Neural cell (in vitro differentiated cells): ENCODE measurements around the gene NSFL1C. TPM values are rescaled to one million over a fixed set of nuclear protein-coding genes. Genes with fewer than 3 reads are reported as not detected.

Experiments
- H2AFZ ChIP-seq: fragments of 200-600, 300-800 bp; sonication (generic), shearing (Covaris generic); 2 replicates; pipeline ENCODE4 v1.6.0; 2014; ENCODE audit warnings: low read depth, mild to moderate bottlenecking, antibody characterized with exemption, low read length, moderate library complexity
- H3F3A ChIP-seq: fragments of 200-600 bp; shearing (Covaris generic); 2 replicates; pipeline ENCODE4 v1.6.1; 2016; ENCODE audit warnings: mild to moderate bottlenecking, moderate library complexity, mixed read lengths, antibody characterized with exemption, low read length; ENCODE audit not compliant: insufficient read depth, poor library complexity, severe bottlenecking
- H3K27ac ChIP-seq: fragments of 200-600, 300-800 bp; sonication (generic), shearing (Covaris generic); 2 replicates; pipeline ENCODE4 v1.5.1; 2014; ENCODE audit warnings: mild to moderate bottlenecking, low read length, moderate library complexity
- H3K27me3 ChIP-seq: fragments of 300-800, 200-600 bp; sonication (generic), shearing (Covaris generic); 2 replicates; pipeline ENCODE4 v1.6.0; 2014; ENCODE audit warnings: mild to moderate bottlenecking, low read depth, low read length, moderate library complexity; ENCODE audit not compliant: insufficient read depth
- H3K36me3 ChIP-seq: fragments of 300-800, 200-600 bp; sonication (generic), shearing (Covaris generic); 2 replicates; pipeline ENCODE4 v1.5.1; 2014; ENCODE audit warnings: mild to moderate bottlenecking, antibody characterized with exemption, low read length, moderate library complexity; ENCODE audit not compliant: insufficient read depth
- H3K4me2 ChIP-seq: fragments of 300-800, 200-600 bp; sonication (generic), shearing (Covaris generic); 2 replicates; pipeline ENCODE4 v1.6.0; 2014; ENCODE audit warnings: mild to moderate bottlenecking, low read length
- H3K4me3 ChIP-seq: fragments of 300-800, 200-600 bp; sonication (generic), shearing (Covaris generic); 2 replicates; pipeline ENCODE4 v1.5.1; 2014; ENCODE audit warnings: mild to moderate bottlenecking, low read length, moderate library complexity
- H3K79me2 ChIP-seq: fragments of 200-600 bp; shearing (Covaris generic); replicated peaks from 2 replicates; pipeline ENCODE4 v1.6.0; 2014; ENCODE audit warnings: mild to moderate bottlenecking, low read length, moderate library complexity; ENCODE audit not compliant: insufficient read depth
- H3K9ac ChIP-seq: fragments of 300-800, 200-600 bp; sonication (generic), shearing (Covaris generic); 2 replicates; pipeline ENCODE4 v1.6.1; 2016; ENCODE audit warnings: mild to moderate bottlenecking, low read length, mixed read lengths
- H3K9me2 ChIP-seq: fragments of 200-600 bp; shearing (Covaris generic); 2 replicates; pipeline ENCODE4 v1.6.1; 2016; ENCODE audit warnings: mild to moderate bottlenecking, low read length, mixed read lengths; ENCODE audit not compliant: insufficient read depth
- H3K9me3 ChIP-seq: fragments of 200-600, 300-800 bp; sonication (generic), shearing (Covaris generic); 2 replicates; pipeline ENCODE4 v1.6.1; 2016; ENCODE audit warnings: mild to moderate bottlenecking, mixed run types, low read length, moderate library complexity, mixed read lengths
- H4K20me1 ChIP-seq: fragments of 200-600 bp; shearing (Covaris generic); 2 replicates; pipeline ENCODE4 v1.6.1; 2016; ENCODE audit warnings: mild to moderate bottlenecking, mixed run types; ENCODE audit not compliant: insufficient read depth
- CTCF ChIP-seq: fragments of 450-650 bp; IDR thresholded peaks from 2 replicates; pipeline ENCODE4 v1.5.1; 2014; ENCODE audit warnings: antibody characterized with exemption, mild to moderate bottlenecking, moderate library complexity; ENCODE audit not compliant: poor library complexity, severe bottlenecking
- EP300 ChIP-seq: fragments of 450-650 bp; conservative IDR thresholded peaks from 2 replicates; pipeline ENCODE4 v1.6.1; 2014; ENCODE audit warnings: antibody characterized with exemption, mild to moderate bottlenecking, moderate library complexity; ENCODE audit not compliant: poor library complexity, severe bottlenecking
- EZH2 ChIP-seq: fragments of 200-600, 300-800 bp; shearing (Covaris generic), sonication (generic); IDR thresholded peaks from 2 replicates; pipeline ENCODE4 v1.6.1; 2014; ENCODE audit warnings: antibody characterized with exemption, low read length, borderline replicate concordance, mild to moderate bottlenecking; ENCODE audit not compliant: insufficient read depth, poor library complexity, severe bottlenecking
- MXI1 ChIP-seq: fragments of 450-650 bp; conservative IDR thresholded peaks from 2 replicates; pipeline ENCODE4 v1.6.1; 2014; ENCODE audit warnings: antibody characterized with exemption, mild to moderate bottlenecking; ENCODE audit not compliant: poor library complexity, severe bottlenecking
- POLR2AphosphoS5 ChIP-seq: IDR thresholded peaks from 2 replicates; pipeline ENCODE4 v1.6.1; 2012
- RAD21 ChIP-seq: fragments of 450-650 bp; conservative IDR thresholded peaks from 2 replicates; pipeline ENCODE4 v1.6.1; 2014; ENCODE audit warnings: antibody characterized with exemption, mild to moderate bottlenecking, moderate library complexity
- SMC3 ChIP-seq: fragments of 450-650 bp; conservative IDR thresholded peaks from 2 replicates; pipeline ENCODE4 v1.6.1; 2014; ENCODE audit warnings: antibody characterized with exemption, mild to moderate bottlenecking, moderate library complexity; ENCODE audit not compliant: poor library complexity
- TAF1 ChIP-seq: IDR thresholded peaks from 2 replicates; pipeline ENCODE4 v1.6.1; 2012; ENCODE audit warnings: low read depth
- polyA plus RNA-seq: library from polyadenylated mRNA; depleted of rRNA; stranded (reverse); fragments of >200 nt; gene quantifications from 2 replicates; pipeline ENCODE4 v1.2.3, GENCODE V29; 2014
- TF ChIP-seq, protein P1 (sequence below): IDR thresholded peaks from 2 replicates; pipeline ENCODE4 v1.6.1; 2012; ENCODE audit warnings: borderline replicate concordance

The NSFL1C gene
- polyA plus RNA-seq, 1 donor from 2014 or later: 48.7 TPM

GRCh38 chr20:1396264-1396663 lies 70.4 kb downstream of the NSFL1C start:
- Histone ChIP-seq H4K20me1 (no peaks in the 10 kb centered on the region), H2AFZ (no peak overlapping the region), H3K4me3 (no peak overlapping the region), H3K79me2 (peaks cover 15% of the 10 kb centered on the region), H3K4me2 (no peak overlapping the region), H3K9ac (no peak overlapping the region), H3K27me3 (peaks cover 17% of the 10 kb centered on the region), H3K9me3 (no peaks in the 10 kb centered on the region), H3K27ac (no peak overlapping the region), H3K9me2 (no peaks in the 10 kb centered on the region), H3K36me3 (no peaks in the 10 kb centered on the region), H3F3A (no peaks in the 10 kb centered on the region)
- TF ChIP-seq SMC3 (no peak), RAD21 (no peak), EZH2 (no peak), EP300 (no peak), MXI1 (no peak), POLR2AphosphoS5 (no peak), CTCF (no peak), TAF1 (no peak)
- TF ChIP-seq, protein P1, sequence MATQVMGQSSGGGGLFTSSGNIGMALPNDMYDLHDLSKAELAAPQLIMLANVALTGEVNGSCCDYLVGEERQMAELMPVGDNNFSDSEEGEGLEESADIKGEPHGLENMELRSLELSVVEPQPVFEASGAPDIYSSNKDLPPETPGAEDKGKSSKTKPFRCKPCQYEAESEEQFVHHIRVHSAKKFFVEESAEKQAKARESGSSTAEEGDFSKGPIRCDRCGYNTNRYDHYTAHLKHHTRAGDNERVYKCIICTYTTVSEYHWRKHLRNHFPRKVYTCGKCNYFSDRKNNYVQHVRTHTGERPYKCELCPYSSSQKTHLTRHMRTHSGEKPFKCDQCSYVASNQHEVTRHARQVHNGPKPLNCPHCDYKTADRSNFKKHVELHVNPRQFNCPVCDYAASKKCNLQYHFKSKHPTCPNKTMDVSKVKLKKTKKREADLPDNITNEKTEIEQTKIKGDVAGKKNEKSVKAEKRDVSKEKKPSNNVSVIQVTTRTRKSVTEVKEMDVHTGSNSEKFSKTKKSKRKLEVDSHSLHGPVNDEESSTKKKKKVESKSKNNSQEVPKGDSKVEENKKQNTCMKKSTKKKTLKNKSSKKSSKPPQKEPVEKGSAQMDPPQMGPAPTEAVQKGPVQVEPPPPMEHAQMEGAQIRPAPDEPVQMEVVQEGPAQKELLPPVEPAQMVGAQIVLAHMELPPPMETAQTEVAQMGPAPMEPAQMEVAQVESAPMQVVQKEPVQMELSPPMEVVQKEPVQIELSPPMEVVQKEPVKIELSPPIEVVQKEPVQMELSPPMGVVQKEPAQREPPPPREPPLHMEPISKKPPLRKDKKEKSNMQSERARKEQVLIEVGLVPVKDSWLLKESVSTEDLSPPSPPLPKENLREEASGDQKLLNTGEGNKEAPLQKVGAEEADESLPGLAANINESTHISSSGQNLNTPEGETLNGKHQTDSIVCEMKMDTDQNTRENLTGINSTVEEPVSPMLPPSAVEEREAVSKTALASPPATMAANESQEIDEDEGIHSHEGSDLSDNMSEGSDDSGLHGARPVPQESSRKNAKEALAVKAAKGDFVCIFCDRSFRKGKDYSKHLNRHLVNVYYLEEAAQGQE: no peak

DNA sequence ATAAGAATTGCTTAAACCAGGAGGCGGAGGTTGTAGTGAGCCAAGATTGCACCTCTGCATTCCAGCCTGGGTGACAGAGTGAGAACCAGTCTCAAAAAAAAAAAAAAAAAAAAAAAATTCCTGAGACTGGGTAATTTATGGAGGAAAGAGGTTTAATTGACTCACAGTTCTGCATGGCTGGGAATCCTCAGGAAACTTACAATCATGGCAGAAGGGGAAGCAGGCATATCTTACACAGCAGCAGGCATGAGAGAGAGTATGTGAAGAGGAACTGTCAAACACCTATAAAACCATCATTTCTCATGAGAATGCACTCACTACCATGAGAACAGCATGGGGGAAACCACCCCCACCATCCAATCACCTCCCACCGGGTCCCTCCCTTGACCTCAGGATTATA lies 72.0 kb downstream of the NSFL1C start:
- peaks cover 29% of the 10 kb centered on the region for H3K79me2 ChIP-seq
- H3K4me2 ChIP-seq: no peak overlapping the region
- no peaks in the 10 kb centered on the region for H4K20me1 ChIP-seq
- H3K9me3 ChIP-seq: no peaks in the 10 kb centered on the region
- no peak overlapping the region for H2AFZ ChIP-seq
- H3K4me3 ChIP-seq: no peak overlapping the region
- no peak overlapping the region for H3K27ac ChIP-seq
- peaks cover 17% of the 10 kb centered on the region for H3K27me3 ChIP-seq
- H3K9ac ChIP-seq: no peak overlapping the region
- H3K9me2 ChIP-seq: no peaks in the 10 kb centered on the region
- TF ChIP-seq TAF1 (no peak), CTCF (no peak), EZH2 (no peak), POLR2AphosphoS5 (no peak), MXI1 (no peak), SMC3 (no peak)
- TF ChIP-seq, protein P1: no peak
- no peaks in the 10 kb centered on the region for H3F3A ChIP-seq
- no peaks in the 10 kb centered on the region for H3K36me3 ChIP-seq
